Activated naive CD8-positive, alpha-beta T cell treated with anti-CD3 and anti-CD28 coated beads for 36 hours (primary cell): ENCODE data around the gene ZCWPW1. TPM values are rescaled to one million over a fixed set of nuclear protein-coding genes. Genes with fewer than 3 reads are reported as not detected.

Experiments
- DNase-seq: peaks from one replicate; pipeline ENCODE4 v3.0.0; 2021
- H3K27ac Mint-ChIP-seq: one replicate; pipeline ENCODE4 v1.8.0; 2022; ENCODE audit warnings: mild to moderate bottlenecking, moderate library complexity, mixed read lengths
- H3K27me3 Mint-ChIP-seq: one replicate; pipeline ENCODE4 v1.8.0; 2022; ENCODE audit warnings: mild to moderate bottlenecking, mixed read lengths
- H3K36me3 Mint-ChIP-seq: one replicate; pipeline ENCODE4 v1.8.0; 2021; ENCODE audit warnings: mild to moderate bottlenecking, mixed read lengths
- H3K4me1 Mint-ChIP-seq: one replicate; pipeline ENCODE4 v1.8.0; 2021; ENCODE audit warnings: mixed read lengths
- H3K4me3 Mint-ChIP-seq: one replicate; pipeline ENCODE4 v1.8.0; 2022; ENCODE audit warnings: mild to moderate bottlenecking, moderate library complexity, mixed read lengths
- H3K9me3 Mint-ChIP-seq: one replicate; pipeline ENCODE4 v1.8.0; 2022; ENCODE audit warnings: mixed read lengths
- total RNA-seq, 2 experiments: library from RNA; stranded (reverse); gene quantifications; one replicate each; pipeline ENCODE4 v1.2.3, GENCODE V29; 2021

Gene ZCWPW1
- 1 to 10 TPM; 2.9 to 3.0 TPM for total RNA-seq

GRCh38 chr7:100428199-100428966 is at the start of gene ZCWPW1:
ZCWPW1 (minus strand) TSS chr7:100428703; CDS start chr7:100420649, 8,054 bp downstream.
- H3K4me3 Mint-ChIP-seq: peak within 1 kb of the TSS; percentile 98
- H3K27me3 Mint-ChIP-seq: peaks cover 11% of the 10 kb centered on the region
- H3K36me3 Mint-ChIP-seq: peaks cover 41% of the 10 kb centered on the region
- peak; percentile 97 for DNase-seq
- peak within 1 kb of the TSS; percentile 99 for H3K27ac Mint-ChIP-seq
- H3K9me3 Mint-ChIP-seq: no peaks in the 10 kb centered on the region
- H3K4me1 Mint-ChIP-seq: peaks cover 35% of the 10 kb centered on the region

- peak overlapping the region; percentile 92 for H3K27ac Mint-ChIP-seq
- no peak for DNase-seq
- peaks cover 46% of the 10 kb centered on the region for H3K4me1 Mint-ChIP-seq
- peaks cover 23% of the 10 kb centered on the region for H3K36me3 Mint-ChIP-seq
- no peaks in the 10 kb centered on the region for H3K9me3 Mint-ChIP-seq
- H3K27me3 Mint-ChIP-seq: no peaks in the 10 kb centered on the region
- peak overlapping the region; percentile 83 for H3K4me3 Mint-ChIP-seq
Measured at GRCh38 chr7:100477871-100478267, 49.4 kb upstream of the ZCWPW1 start.

- Mint-ChIP-seq H3K27ac (peak overlapping the region; percentile 89), H3K27me3 (no peaks in the 10 kb centered on the region), H3K4me1 (peaks cover 42% of the 10 kb centered on the region), H3K4me3 (peak overlapping the region; percentile 83), H3K9me3 (no peaks in the 10 kb centered on the region), H3K36me3 (peaks cover 25% of the 10 kb centered on the region)
- peak; percentile 75 for DNase-seq
Measured at GRCh38 chr7:100476903-100477870, 48.7 kb upstream of the ZCWPW1 start.

GRCh38 chr7:100476101-100476780 is 47.7 kb upstream of the ZCWPW1 start:
- peaks cover 41% of the 10 kb centered on the region for H3K4me1 Mint-ChIP-seq
- H3K36me3 Mint-ChIP-seq: peaks cover 25% of the 10 kb centered on the region
- H3K9me3 Mint-ChIP-seq: no peaks in the 10 kb centered on the region
- peak overlapping the region; percentile 83 for H3K4me3 Mint-ChIP-seq
- no peaks in the 10 kb centered on the region for H3K27me3 Mint-ChIP-seq
- DNase-seq: no peak
- peak overlapping the region; percentile 89 for H3K27ac Mint-ChIP-seq

- Mint-ChIP-seq H3K9me3 (no peaks in the 10 kb centered on the region), H3K27me3 (no peaks in the 10 kb centered on the region), H3K4me3 (peak overlapping the region; percentile 83), H3K36me3 (peaks cover 25% of the 10 kb centered on the region), H3K27ac (peak overlapping the region; percentile 89), H3K4me1 (peaks cover 44% of the 10 kb centered on the region)
- DNase-seq: peak; percentile 46
Measured at GRCh38 chr7:100475549-100475948, 47.0 kb upstream of the ZCWPW1 start.

GRCh38 chr7:100472854-100473499 is 44.5 kb upstream of the ZCWPW1 start:
- Mint-ChIP-seq H3K9me3 (no peaks in the 10 kb centered on the region), H3K4me3 (peak overlapping the region; percentile 2), H3K4me1 (peaks cover 52% of the 10 kb centered on the region), H3K36me3 (peaks cover 26% of the 10 kb centered on the region), H3K27ac (peak overlapping the region; percentile 77), H3K27me3 (no peaks in the 10 kb centered on the region)
- no peak for DNase-seq

GRCh38 chr7:100472121-100472851 is 43.8 kb upstream of the ZCWPW1 start:
- H3K4me3 Mint-ChIP-seq: no peak overlapping the region
- no peaks in the 10 kb centered on the region for H3K9me3 Mint-ChIP-seq
- no peaks in the 10 kb centered on the region for H3K27me3 Mint-ChIP-seq
- peak overlapping the region; percentile 77 for H3K27ac Mint-ChIP-seq
- peaks cover 25% of the 10 kb centered on the region for H3K36me3 Mint-ChIP-seq
- no peak for DNase-seq
- H3K4me1 Mint-ChIP-seq: peaks cover 53% of the 10 kb centered on the region

GRCh38 chr7:100471021-100471420 is 42.5 kb upstream of the ZCWPW1 start:
- H3K4me1 Mint-ChIP-seq: peaks cover 45% of the 10 kb centered on the region
- DNase-seq: no peak
- peaks cover 21% of the 10 kb centered on the region for H3K36me3 Mint-ChIP-seq
- H3K27me3 Mint-ChIP-seq: no peaks in the 10 kb centered on the region
- H3K9me3 Mint-ChIP-seq: no peaks in the 10 kb centered on the region
- no peak overlapping the region for H3K27ac Mint-ChIP-seq
- no peak overlapping the region for H3K4me3 Mint-ChIP-seq

GRCh38 chr7:100469227-100470044 is 40.9 kb upstream of the ZCWPW1 start:
- peak; percentile 77 for DNase-seq
- Mint-ChIP-seq H3K27ac (peak overlapping the region; percentile 54), H3K4me3 (no peak overlapping the region), H3K36me3 (peaks cover 15% of the 10 kb centered on the region), H3K9me3 (no peaks in the 10 kb centered on the region), H3K4me1 (peaks cover 32% of the 10 kb centered on the region), H3K27me3 (no peaks in the 10 kb centered on the region)

- H3K4me1 Mint-ChIP-seq: peaks cover 19% of the 10 kb centered on the region
- peak overlapping the region; percentile 62 for H3K27ac Mint-ChIP-seq
- H3K4me3 Mint-ChIP-seq: no peak overlapping the region
- no peaks in the 10 kb centered on the region for H3K27me3 Mint-ChIP-seq
- H3K9me3 Mint-ChIP-seq: no peaks in the 10 kb centered on the region
- no peak for DNase-seq
- H3K36me3 Mint-ChIP-seq: peaks cover 6% of the 10 kb centered on the region
Measured at GRCh38 chr7:100467638-100468373, 39.3 kb upstream of the ZCWPW1 start.

- peaks cover 17% of the 10 kb centered on the region for H3K4me1 Mint-ChIP-seq
- H3K9me3 Mint-ChIP-seq: no peaks in the 10 kb centered on the region
- H3K27me3 Mint-ChIP-seq: no peaks in the 10 kb centered on the region
- peaks cover 5% of the 10 kb centered on the region for H3K36me3 Mint-ChIP-seq
- H3K4me3 Mint-ChIP-seq: no peak overlapping the region
- DNase-seq: no peak
- peak overlapping the region; percentile 62 for H3K27ac Mint-ChIP-seq
Measured at GRCh38 chr7:100466653-100467605, 38.4 kb upstream of the ZCWPW1 start.
